ENCODE data around the gene ZC3HAV1. TPM values are rescaled to one million over a fixed set of nuclear protein-coding genes. Genes with fewer than 3 reads are reported as not detected.
"Not testable (repeated sequence)": the region's sequence is repeated elsewhere in the genome, so short reads cannot be mapped to it uniquely, and the experiment has no call there.

ZC3HAV1 gene
- total RNA-seq, 1 experiment from 2014 or later = 23.4 TPM

- H3K36me3 ChIP-seq = peaks cover 59% of the 10 kb centered on the region
- H3K9me3 ChIP-seq = no peaks in the 10 kb centered on the region
- H3K4me3 ChIP-seq = no peak overlapping the region
- DNase-seq = no peak
- H3K27me3 ChIP-seq = no peaks in the 10 kb centered on the region
Observed at GRCh38 chr7:139075871-139076686, 33.4 kb downstream of the ZC3HAV1 start.

GRCh38 chr7:139075031-139075652 lies 34.4 kb downstream of the ZC3HAV1 start:
- Histone ChIP-seq H3K36me3 (peaks cover 54% of the 10 kb centered on the region), H3K27me3 (no peaks in the 10 kb centered on the region), H3K9me3 (no peaks in the 10 kb centered on the region), H3K4me3 (no peak overlapping the region)
- peak; percentile 33 for DNase-seq

- Histone ChIP-seq H3K9me3 (no peaks in the 10 kb centered on the region), H3K27me3 (no peaks in the 10 kb centered on the region), H3K36me3 (peaks cover 43% of the 10 kb centered on the region), H3K4me3 (no peak overlapping the region)
- no peak for DNase-seq
Observed at GRCh38 chr7:139072796-139073195, 36.7 kb downstream of the ZC3HAV1 start.

GRCh38 chr7:139071680-139072079 lies 37.8 kb downstream of the ZC3HAV1 start:
- Histone ChIP-seq H3K9me3 (no peaks in the 10 kb centered on the region), H3K4me3 (no peak overlapping the region), H3K36me3 (peaks cover 36% of the 10 kb centered on the region), H3K27me3 (no peaks in the 10 kb centered on the region)
- DNase-seq = no peak

GRCh38 chr7:139068544-139069399 lies 40.7 kb downstream of the ZC3HAV1 start:
- Histone ChIP-seq H3K9me3 (no peaks in the 10 kb centered on the region), H3K36me3 (peaks cover 34% of the 10 kb centered on the region), H3K4me3 (no peak overlapping the region), H3K27me3 (no peaks in the 10 kb centered on the region)
- DNase-seq = no peak

- Histone ChIP-seq H3K27me3 (no peaks in the 10 kb centered on the region), H3K4me3 (no peak overlapping the region), H3K9me3 (no peaks in the 10 kb centered on the region), H3K36me3 (peaks cover 24% of the 10 kb centered on the region)
- DNase-seq = no peak
Observed at GRCh38 chr7:139066315-139066714, 43.2 kb downstream of the ZC3HAV1 start.

- DNase-seq = no peak
- Histone ChIP-seq H3K36me3 (peaks cover 24% of the 10 kb centered on the region), H3K27me3 (no peaks in the 10 kb centered on the region), H3K9me3 (no peaks in the 10 kb centered on the region), H3K4me3 (no peak overlapping the region)
Observed at GRCh38 chr7:139065323-139065722, 44.2 kb downstream of the ZC3HAV1 start.

- DNase-seq = no peak
- Histone ChIP-seq H3K36me3 (peaks cover 35% of the 10 kb centered on the region), H3K27me3 (no peaks in the 10 kb centered on the region), H3K4me3 (no peak overlapping the region), H3K9me3 (no peaks in the 10 kb centered on the region)
Observed at GRCh38 chr7:139061416-139061815, 48.1 kb downstream of the ZC3HAV1 start.

GRCh38 chr7:139060695-139061237 lies 48.8 kb downstream of the ZC3HAV1 start:
- no peaks in the 10 kb centered on the region for H3K27me3 ChIP-seq
- H3K9me3 ChIP-seq = no peaks in the 10 kb centered on the region
- H3K36me3 ChIP-seq = peaks cover 35% of the 10 kb centered on the region
- no peak for DNase-seq
- no peak overlapping the region for H3K4me3 ChIP-seq

- no peak for DNase-seq
- H3K27me3 ChIP-seq = no peaks in the 10 kb centered on the region
- H3K4me3 ChIP-seq = no peak overlapping the region
- H3K9me3 ChIP-seq = no peaks in the 10 kb centered on the region
- peaks cover 32% of the 10 kb centered on the region for H3K36me3 ChIP-seq
Observed at GRCh38 chr7:139059905-139060304, 49.6 kb downstream of the ZC3HAV1 start.

- Histone ChIP-seq H3K4me3 (no peak overlapping the region), H3K27me3 (no peaks in the 10 kb centered on the region), H3K36me3 (peaks cover 26% of the 10 kb centered on the region), H3K9me3 (no peaks in the 10 kb centered on the region)
- no peak for DNase-seq
Observed at GRCh38 chr7:139058943-139059342, 50.6 kb downstream of the ZC3HAV1 start.

GRCh38 chr7:139055674-139056073 lies 53.8 kb downstream of the ZC3HAV1 start:
- no peak for DNase-seq
- H3K27me3 ChIP-seq = no peaks in the 10 kb centered on the region
- no peak overlapping the region for H3K4me3 ChIP-seq
- H3K9me3 ChIP-seq = no peaks in the 10 kb centered on the region
- H3K36me3 ChIP-seq = peaks cover 29% of the 10 kb centered on the region

GRCh38 chr7:139054656-139055055 lies 54.9 kb downstream of the ZC3HAV1 start:
- not testable (repeated sequence) for H3K4me3 ChIP-seq, DNase-seq, H3K27me3 ChIP-seq, H3K9me3 ChIP-seq
- peaks cover 22% of the 10 kb centered on the region for H3K36me3 ChIP-seq

- Histone ChIP-seq H3K36me3 (peaks cover 21% of the 10 kb centered on the region), H3K4me3 (no peak overlapping the region), H3K9me3 (no peaks in the 10 kb centered on the region), H3K27me3 (no peaks in the 10 kb centered on the region)
- no peak for DNase-seq
Observed at GRCh38 chr7:139054101-139054500, 55.4 kb downstream of the ZC3HAV1 start.

GRCh38 chr7:139051655-139052054 lies 57.9 kb downstream of the ZC3HAV1 start:
- H3K27me3 ChIP-seq = no peaks in the 10 kb centered on the region
- no peak overlapping the region for H3K4me3 ChIP-seq
- no peak for DNase-seq
- peaks cover 26% of the 10 kb centered on the region for H3K36me3 ChIP-seq
- H3K9me3 ChIP-seq = no peaks in the 10 kb centered on the region

GRCh38 chr7:139049936-139050335 lies 59.6 kb downstream of the ZC3HAV1 start:
- Histone ChIP-seq H3K4me3 (no peak overlapping the region), H3K9me3 (no peaks in the 10 kb centered on the region), H3K27me3 (no peaks in the 10 kb centered on the region), H3K36me3 (peaks cover 35% of the 10 kb centered on the region)
- DNase-seq = no peak

GRCh38 chr7:139049111-139049510 lies 60.4 kb downstream of the ZC3HAV1 start:
- Histone ChIP-seq H3K36me3 (peaks cover 43% of the 10 kb centered on the region), H3K4me3 (no peak overlapping the region), H3K27me3 (no peaks in the 10 kb centered on the region), H3K9me3 (no peaks in the 10 kb centered on the region)
- DNase-seq = no peak

All from MG63 (cell line).